Esophagus muscularis mucosa (tissue), 4 donors: ENCODE results near the gene CDK5R1. TPM values are rescaled to one million over a fixed set of nuclear protein-coding genes. Genes with fewer than 3 reads are reported as not detected.
A peak's percentile ranks its signal among the peaks of the same experiment; 100 is the strongest.
"Not testable (repeated sequence)": the region's sequence is repeated elsewhere in the genome, so short reads cannot be mapped to it uniquely, and the experiment has no call there.

Experiments
- DNase-seq: peaks from one replicate; pipeline ENCODE4 v3.0.0-alpha.2; 2017; ENCODE audit errors: extremely low spot score
- H3K27ac ChIP-seq, 4 donors: fragments of 200-600 bp; sonication (generic); replicated peaks in 1 of 4; 1 replicate in 3 of 4; 2 replicates in 1 of 4; pipeline ENCODE4 v1.5.1; 2016 to 2019; ENCODE audit warnings: mild to moderate bottlenecking in 1 of 4
- H3K27me3 ChIP-seq, 4 donors: fragments of 200-600 bp; sonication (generic); one replicate each; pipeline versions ENCODE4 v1.5.1 to v1.6.0; 2016 to 2019
- H3K36me3 ChIP-seq, 4 donors: fragments of 200-600 bp; sonication (generic); one replicate each; pipeline ENCODE4 v1.5.1; 2016 to 2019
- H3K4me1 ChIP-seq, 4 donors: fragments of 200-600 bp; sonication (generic); one replicate each; pipeline ENCODE4 v1.5.1; 2016 to 2019
- H3K4me3 ChIP-seq, 4 donors: fragments of 200-600 bp; sonication (generic); 1 replicate in 2 of 4; 2 replicates in 2 of 4; pipeline ENCODE4 v1.5.1; 2016 to 2019; ENCODE audit warnings: mild to moderate bottlenecking in 4 of 4, moderate library complexity in 1 of 4
- H3K9me3 ChIP-seq, 4 donors: fragments of 200-600 bp; sonication (generic); 1 replicate in 3 of 4; 2 replicates in 1 of 4; pipeline ENCODE4 v1.5.1; 2016 to 2019
- CTCF ChIP-seq, 3 experiments: fragments of 200-600 bp in 2 of 3; fragments of 450-650 bp in 1 of 3; sonication (generic) in 2 of 3; IDR thresholded peaks; one replicate each; pipeline ENCODE4 v1.5.1; 2017 to 2019; ENCODE audit warnings: antibody characterized with exemption in 3 of 3, mild to moderate bottlenecking in 2 of 3, moderate library complexity in 1 of 3
- EP300 ChIP-seq: sonication (generic); formaldehyde crosslinking; IDR thresholded peaks from one replicate; pipeline ENCODE4 v1.6.1; 2017; ENCODE audit warnings: antibody characterized with exemption
- POLR2A ChIP-seq: fragments of 450-650 bp; IDR thresholded peaks from one replicate; pipeline ENCODE4 v1.6.1; 2017; ENCODE audit warnings: antibody characterized with exemption, moderate library complexity, mild to moderate bottlenecking, low read depth
- POLR2AphosphoS5 ChIP-seq, 2 donors: sonication (generic); formaldehyde crosslinking; IDR thresholded peaks; one replicate each; pipeline ENCODE4 v1.6.1; 2017; ENCODE audit warnings: antibody characterized with exemption in 2 of 2
- WGBS: methylation state at CpG from one replicate; pipeline ENCODE4 v1.1.5; 2018; 5-methylcytosine and 5-hydroxymethylcytosine counted together
- intact Hi-C: fragments of 100-400 bp; cut with DNase I; formaldehyde crosslinking; loops from one replicate; pipeline ENCODE4 v1.15.1; 2023
- total RNA-seq, 4 donors: library from RNA; depleted of rRNA; stranded (reverse); fragments of >200 nt; gene quantifications; one replicate each; pipeline versions ENCODE4 v1.1.0 to v1.2.1, GENCODE V29; 2016

Gene CDK5R1
- total RNA-seq, 4 donors from 2014 or later: 0.33 to 1.2 (median 0.64) TPM

- intact Hi-C loops: no loop called here
- no peak for DNase-seq
- WGBS: 47% methylated on average over 17 of the region's 17 CpGs
- Histone ChIP-seq H3K4me3 (peak overlapping the region; percentile 56 to 66 (median 58)), H3K27me3 (no peaks in the 10 kb centered on the region), H3K27ac (no peak overlapping the region), H3K4me1 (peaks cover 18 to 22% (median 21%) of the 10 kb centered on the region in 4 donors), H3K9me3 (no peaks in the 10 kb centered on the region), H3K36me3 (no peaks in the 10 kb centered on the region)
- TF ChIP-seq EP300 (no peak), POLR2AphosphoS5 (IDR thresholded peaks at IDR 0.05) (no peak), CTCF (IDR thresholded peaks at IDR 0.05) (no peak), POLR2A (no peak)
These were observed 33.4 kb downstream of the CDK5R1 start for GRCh38 chr17:32520104-32520701.

GRCh38 chr17:32520737-32521404 is 34.1 kb downstream of the CDK5R1 start:
- H3K27ac ChIP-seq: no peak overlapping the region
- H3K4me1 ChIP-seq: peaks cover 18 to 22% (median 21%) of the 10 kb centered on the region in 4 donors
- 95% methylated on average over 9 of the region's 9 CpGs for WGBS
- H3K9me3 ChIP-seq: no peaks in the 10 kb centered on the region
- H3K27me3 ChIP-seq: no peaks in the 10 kb centered on the region
- TF ChIP-seq POLR2A: no peak
- no peak for TF ChIP-seq POLR2AphosphoS5 (IDR thresholded peaks at IDR 0.05)
- no peak for TF ChIP-seq EP300
- no peak for TF ChIP-seq CTCF (IDR thresholded peaks at IDR 0.05)
- H3K36me3 ChIP-seq: no peaks in the 10 kb centered on the region
- DNase-seq: no peak
- H3K4me3 ChIP-seq: no peak overlapping the region
- intact Hi-C loops: no loop called here

- TF ChIP-seq POLR2A (no peak), EP300 (no peak), CTCF (IDR thresholded peaks at IDR 0.05) (no peak), POLR2AphosphoS5 (IDR thresholded peaks at IDR 0.05) (no peak)
- Histone ChIP-seq H3K36me3 (no peaks in the 10 kb centered on the region), H3K27me3 (no peaks in the 10 kb centered on the region), H3K27ac (no peak overlapping the region), H3K9me3 (no peaks in the 10 kb centered on the region), H3K4me3 (no peak overlapping the region), H3K4me1 (peaks cover 18 to 22% (median 21%) of the 10 kb centered on the region in 4 donors)
- DNase-seq: no peak
- WGBS: 90% methylated on average over 11 of the region's 11 CpGs
- intact Hi-C loops: no loop called here
These were observed 36.4 kb downstream of the CDK5R1 start for GRCh38 chr17:32523017-32523680.

GRCh38 chr17:32523827-32524552 is 37.2 kb downstream of the CDK5R1 start:
- 93% methylated on average over 12 of the region's 12 CpGs for WGBS
- intact Hi-C loops: no loop called here
- Histone ChIP-seq H3K27me3 (no peaks in the 10 kb centered on the region), H3K4me3 (no peak overlapping the region), H3K4me1 (peaks cover 14 to 17% (median 17%) of the 10 kb centered on the region in 4 donors), H3K9me3 (no peaks in the 10 kb centered on the region), H3K36me3 (no peaks in the 10 kb centered on the region), H3K27ac (no peak overlapping the region)
- no peak for DNase-seq
- TF ChIP-seq POLR2AphosphoS5 (IDR thresholded peaks at IDR 0.05) (no peak), CTCF (IDR thresholded peaks at IDR 0.05) (no peak), POLR2A (no peak), EP300 (no peak)

DNA sequence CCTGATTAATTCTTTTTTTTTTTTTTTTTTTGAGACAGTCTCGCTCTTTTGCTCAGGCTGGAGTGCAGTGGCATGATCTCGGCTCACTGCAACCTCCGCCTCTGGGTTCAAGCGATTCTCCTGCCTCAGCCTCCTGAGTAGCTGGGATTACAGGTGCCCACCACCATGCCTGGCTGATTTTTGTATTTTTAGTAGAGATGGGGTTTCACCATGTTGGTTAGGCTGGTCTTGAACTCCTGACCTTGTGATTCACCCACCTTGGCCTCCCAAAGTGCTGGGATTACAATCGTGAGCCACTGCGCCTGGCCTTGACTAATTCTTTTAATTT is 37.7 kb downstream of the CDK5R1 start:
- H3K36me3 ChIP-seq, DNase-seq, H3K27ac ChIP-seq, H3K9me3 ChIP-seq, H3K4me3 ChIP-seq, intact Hi-C loops, H3K27me3 ChIP-seq: not testable (repeated sequence)
- 90% methylated on average over 6 of the region's 6 CpGs for whole genome bisulfite sequencing
- peaks cover 9 to 14% (median 11%) of the 10 kb centered on the region in 4 donors for H3K4me1 ChIP-seq
